ENCODE data around the gene PITPNM3. TPM values are rescaled to one million over a fixed set of nuclear protein-coding genes. Genes with fewer than 3 reads are reported as not detected.

PITPNM3 gene
- total RNA-seq: under 1 TPM; 0.33 to 0.69 TPM

DNA sequence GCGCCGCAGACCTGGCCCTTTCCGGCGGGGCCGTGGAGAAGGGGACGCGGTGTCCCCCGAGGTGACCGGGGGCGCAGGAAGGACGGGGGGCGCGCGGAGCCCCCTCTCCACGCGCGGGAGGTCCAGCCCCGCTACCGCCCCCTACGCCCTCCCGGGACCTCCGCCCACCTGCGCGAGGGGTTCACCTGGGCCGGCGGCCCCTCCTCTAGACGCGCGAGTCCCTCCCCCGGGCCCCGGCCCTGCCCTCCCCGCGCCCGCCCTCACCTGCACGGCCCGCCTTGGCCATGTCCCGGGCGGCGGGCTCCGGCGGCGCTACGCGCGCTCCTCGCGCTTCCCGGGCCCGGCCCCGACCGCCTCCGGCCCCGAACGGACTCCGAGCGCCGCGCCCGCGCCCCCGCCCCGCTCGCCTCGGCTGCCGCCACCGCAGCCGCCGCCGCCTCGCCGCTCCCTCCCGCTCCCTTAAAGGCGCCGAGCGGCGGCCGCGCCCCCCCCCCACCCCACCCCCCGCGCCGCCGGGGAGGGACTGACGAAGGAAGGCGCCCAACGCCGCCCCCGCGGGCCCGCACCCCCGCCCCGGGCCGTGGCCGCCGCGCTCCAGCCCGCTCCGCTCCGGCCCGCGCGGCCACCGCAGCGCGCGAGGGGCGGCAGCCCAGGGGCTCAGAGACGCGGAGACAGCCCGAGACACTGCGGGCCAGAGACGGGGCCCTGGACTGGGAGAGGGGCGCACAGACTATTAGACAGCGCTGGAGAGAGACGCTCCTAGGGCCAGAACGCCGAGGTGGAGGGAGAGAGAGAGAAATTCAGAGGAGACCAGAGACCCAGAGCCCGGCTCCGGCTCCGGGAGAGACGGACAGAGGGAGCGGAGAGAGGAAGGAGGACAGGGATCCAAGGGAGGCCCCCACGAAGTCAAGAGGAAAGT, at the start of gene PITPNM3:
TSS of gene PITPNM3 (minus strand) at position 435 of the 919 bp plus-strand sequence. CDS start at position 286, 149 bp downstream.

DNA sequence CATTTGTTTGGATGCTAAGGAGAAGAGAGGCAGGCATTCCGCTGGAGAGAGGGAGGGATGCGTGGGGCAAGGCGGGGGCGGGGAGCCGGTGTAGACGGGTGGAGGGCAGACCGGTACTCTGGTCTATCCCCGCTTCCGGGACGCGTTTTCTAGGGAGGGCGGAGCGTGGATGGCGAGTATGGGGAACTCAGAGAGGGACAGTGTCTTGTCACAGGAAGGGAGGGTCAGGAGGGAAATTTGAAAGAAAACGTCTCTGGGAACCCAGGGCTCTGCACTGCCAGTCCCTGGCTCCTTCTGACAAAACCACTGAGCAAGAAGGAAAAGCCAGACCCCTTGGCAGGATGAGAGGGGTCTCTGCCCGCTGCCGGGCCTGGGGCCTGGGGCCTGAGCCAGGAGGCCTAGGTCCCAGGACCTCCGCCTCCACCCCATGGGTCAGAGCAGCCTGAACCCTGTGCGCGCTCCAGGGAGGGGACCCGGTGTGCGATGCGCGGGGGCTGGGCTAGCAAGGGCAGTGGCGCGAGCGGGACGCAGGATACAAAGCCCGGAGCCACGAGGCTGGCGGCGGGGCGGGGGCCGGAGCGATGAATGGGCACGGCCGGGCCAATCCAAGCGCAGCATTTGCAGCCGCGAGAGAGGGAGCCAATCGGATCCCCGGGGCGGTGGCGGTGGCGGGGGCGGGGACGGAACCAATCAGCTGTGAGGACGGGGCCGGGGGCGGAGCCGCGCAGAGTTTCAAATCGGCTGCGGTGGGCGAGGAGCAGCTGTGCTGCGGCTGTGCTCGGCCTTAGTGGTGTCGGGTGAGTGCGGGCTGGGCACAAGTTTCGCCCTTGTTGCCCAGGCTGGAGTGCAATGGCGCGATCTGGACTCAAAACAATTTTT, 112.4 kb downstream of the PITPNM3 start, which contains the start of gene PIMREG:
TSS of gene PIMREG (plus strand) at position 764 of the 879 bp plus-strand sequence. CDS start 656 bp downstream, outside the sequence.

DNA sequence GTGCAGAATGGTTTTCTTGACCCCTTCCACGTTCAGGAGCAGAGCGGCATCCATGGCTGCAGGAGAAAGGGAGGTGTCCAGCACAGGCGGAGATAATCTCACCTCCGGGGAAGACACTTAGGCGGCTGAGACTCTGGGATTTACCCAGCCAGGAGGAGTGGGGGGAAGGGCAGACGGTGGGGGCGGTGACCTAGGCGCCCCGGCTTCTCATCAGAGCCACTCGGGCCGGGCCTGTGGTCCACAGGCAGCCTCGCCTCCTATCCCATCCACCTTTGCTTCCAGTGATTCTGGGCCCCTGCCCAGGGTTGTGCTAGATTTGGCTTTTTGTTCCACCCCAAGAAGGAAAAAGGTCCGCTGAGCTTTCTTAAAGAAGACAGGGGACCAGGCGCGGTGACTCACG, 121.3 kb downstream of the PITPNM3 start, which contains the start of gene AIPL1:
TSS of gene AIPL1 (minus strand) at position 71 of the 400 bp plus-strand sequence. CDS start at position 54, 17 bp downstream.

Small RNA genes lying within 50 kb of the gene (small RNA-seq; reads per million reads assigned to genes)
- gene RF00017: 0 reads per million in 2 donors
- 0.39 to 0.41 reads per million in 2 donors for gene RNA5SP435

Other genes with a start within 250 kb of the PITPNM3 start
- gene AIPL1, start 121.4 kb downstream of the PITPNM3 start, total RNA-seq: under 1 TPM in 1 of 2 donors, not detected in 1; 0.34 TPM
- 10 to 100 TPM; 23.4 to 57.6 TPM for gene PIMREG, start 112.1 kb downstream of the PITPNM3 start, total RNA-seq
- 10 to 100 TPM; 14.1 to 22.0 TPM for gene KIAA0753, start 84.2 kb upstream of the PITPNM3 start, total RNA-seq
- 100 to 1,000 TPM in 1 of 2 donors, 10 to 100 TPM in 1; 95.0 to 104 TPM for gene TXNDC17, start 84.5 kb upstream of the PITPNM3 start, total RNA-seq
- 10 to 100 TPM; 10.3 to 13.3 TPM for gene MED31, start 95.0 kb upstream of the PITPNM3 start, total RNA-seq
- under 1 TPM; under 0.01 to 0.33 TPM for gene C17orf100, start 95.2 kb upstream of the PITPNM3 start, total RNA-seq
- not detected for gene SLC13A5, start 156.8 kb upstream of the PITPNM3 start, total RNA-seq
- 100 to 1,000 TPM; 215 to 239 TPM for gene XAF1, start 199.5 kb upstream of the PITPNM3 start, total RNA-seq
- 1 to 10 TPM in 1 of 2 donors, under 1 TPM in 1; 1.00 to 1.0 TPM for gene FBXO39, start 219.7 kb upstream of the PITPNM3 start, total RNA-seq